HG03565 (cell line): ENCODE measurements around the gene IREB2.

Source experiments
- ATAC-seq: cut with Tn5 transposase; IDR thresholded peaks from one replicate; pipeline ENCODE4 v1.9.1; 2021; ENCODE audit warnings: mild to moderate bottlenecking, moderate library complexity; ENCODE audit not compliant: unreplicated experiment

Gene IREB2

GRCh38 chr15:78540141-78540870, 102.3 kb downstream of the IREB2 start, which contains the start of gene PSMA4:
Gene PSMA4, plus strand, starts transcription at chr15:78540444. Its CDS starts 1,484 bp downstream, at chr15:78541928.
- ATAC-seq = peak; percentile 61

GRCh38 chr15:78540871-78541743, 103.1 kb downstream of the IREB2 start:
- no peak for ATAC-seq

DNA sequence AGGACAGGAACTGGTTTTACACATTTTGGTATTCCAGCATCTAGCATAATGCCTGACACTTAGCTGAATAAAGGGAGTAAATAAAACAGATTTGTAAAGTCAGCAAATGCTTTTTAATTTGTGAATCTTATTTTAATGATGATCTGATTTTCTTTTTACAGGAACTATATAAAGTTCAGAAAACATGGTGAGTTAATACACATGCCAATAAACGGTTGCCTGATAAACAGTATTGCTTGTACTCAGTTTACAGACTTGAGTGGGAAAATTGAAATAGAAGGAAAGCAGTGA, 103.7 kb downstream of the IREB2 start:
- no peak for ATAC-seq

GRCh38 chr15:78542647-78543046, 104.6 kb downstream of the IREB2 start:
- no peak for ATAC-seq

GRCh38 chr15:78550194-78550593, 112.2 kb downstream of the IREB2 start:
- no peak for ATAC-seq

DNA sequence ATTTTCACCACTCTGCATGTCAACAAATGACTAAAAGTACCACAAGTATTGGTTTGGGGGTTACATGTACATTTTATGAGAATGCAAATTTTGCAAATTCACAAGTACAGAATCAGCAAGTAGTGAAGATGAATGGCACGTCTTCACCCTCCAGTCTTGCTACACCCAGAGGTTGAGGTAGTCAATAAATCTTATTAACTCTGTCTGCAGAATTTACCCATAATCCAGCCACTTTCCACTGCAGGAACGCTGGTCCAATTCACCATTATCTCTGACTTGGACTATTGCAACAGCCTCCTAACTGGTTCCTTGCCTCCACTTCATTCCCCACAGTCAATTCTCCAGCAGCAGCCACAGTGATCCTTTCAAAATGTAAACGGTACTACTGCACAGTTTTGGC, 112.8 kb downstream of the IREB2 start:
- no peak for ATAC-seq
